Adrenal gland (tissue), 12 donors: ENCODE results near the gene OSM. TPM values are rescaled to one million over a fixed set of nuclear protein-coding genes. Genes with fewer than 3 reads are reported as not detected.

ENCODE experiments used
- DNase-seq, 7 donors: peaks; one replicate each; pipeline ENCODE4 v3.0.0-alpha.2; 2019 to 2020
- H3K27ac ChIP-seq, 5 donors: fragments of 200-600 bp; sonication (generic) in 4 of 5; 1 replicate in 3 of 5; 2 replicates in 2 of 5; pipeline versions ENCODE4 v1.5.1 to v1.8.0; 2016 to 2020; ENCODE audit warnings: mild to moderate bottlenecking in 1 of 5
- H3K27me3 ChIP-seq: fragments of 200-600 bp; 2 replicates; pipeline ENCODE4 v1.8.0; 2021
- H3K36me3 ChIP-seq, 2 donors: fragments of 200-600 bp; replicated peaks in 1 of 2; 1 replicate in 1 of 2; 2 replicates in 1 of 2; pipeline versions ENCODE4 v1.5.1 to v1.8.0; 2018 to 2022
- H3K4me1 ChIP-seq, 2 donors: fragments of 200-600 bp; replicated peaks in 1 of 2; 1 replicate in 1 of 2; 2 replicates in 1 of 2; pipeline versions ENCODE4 v1.5.1 to v1.8.0; 2018 to 2021
- H3K4me3 ChIP-seq, 4 donors: fragments of 200-600 bp; sonication (generic) in 3 of 4; one replicate each; pipeline ENCODE4 v1.5.1; 2016 to 2018
- H3K9me3 ChIP-seq, 3 donors: fragments of 200-600 bp; sonication (generic) in 1 of 3; replicated peaks in 1 of 3; 1 replicate in 2 of 3; 2 replicates in 1 of 3; pipeline versions ENCODE4 v1.5.1 to v1.8.0; 2016 to 2021
- CTCF ChIP-seq, 6 experiments: fragments of 450-650 bp in 4 of 6; fragments of 200-600 bp in 2 of 6; sonication (generic) in 1 of 6; IDR thresholded peaks; 1 replicate in 5 of 6; 2 replicates in 1 of 6; pipeline versions ENCODE4 v1.5.1 to v1.8.0; 2016 to 2021; ENCODE audit warnings: antibody characterized with exemption in 6 of 6, mild to moderate bottlenecking in 2 of 6, moderate library complexity in 1 of 6
- POLR2A ChIP-seq, 2 donors: fragments of 450-650 bp; IDR thresholded peaks; one replicate each; pipeline ENCODE4 v1.6.1; 2017; ENCODE audit warnings: antibody characterized with exemption in 2 of 2, mild to moderate bottlenecking in 2 of 2, moderate library complexity in 1 of 2
- WGBS, 4 donors: extraction: QIAGEN DNeasy Blood & Tissue Kit in 2 of 4; methylation state at CpG; one replicate each; pipeline versions ENCODE4 v1.1.5 to v1.1.7; 2013 to 2017; 5-methylcytosine and 5-hydroxymethylcytosine counted together
- intact Hi-C, 2 donors: fragments of 100-400 bp; cut with DNase I; formaldehyde crosslinking; loops; one replicate each; pipeline versions ENCODE4 v1.14.1 to v1.15.0; 2022 to 2023
- polyA plus RNA-seq, 3 donors: library from polyadenylated mRNA; stranded (reverse); fragments of 200-250 nt in 2 of 3; fragments of 350-450 nt in 1 of 3; fragmentation: Illumina TruSeq in 1 of 3; extraction: RNeasy Lipid Tissue Mini Kit (QIAGEN cat#74804) in 1 of 3; gene quantifications; one replicate each; pipeline ENCODE4 v1.2.3, GENCODE V29; 2013 to 2014
- total RNA-seq, 9 donors: library from RNA; depleted of rRNA in 4 of 9; stranded (reverse); fragments of >200 nt in 4 of 9; fragments of 120-200 nt in 1 of 9; fragmentation: NEBNext Ultra II Directional in 1 of 9; extraction: Animal tissue kit (Norgen Biotek cat#: 25700) in 1 of 9; gene quantifications; one replicate each; pipeline versions ENCODE4 v1.1.0 to v1.2.4, GENCODE V29; 2013 to 2023
- donor health status: healthy with polysubstance abuse.
- donor health status: Bipolar disorder and iron deficiency.
- donor health status: DM: yes; HTN: yes; CAD: no.
- donor health status: DM: no; HTN: no; CAD: no.
- donor health status: DM: no; HTN: no; CAD: no.
- donor health status: DM: yes; HTN: yes; CAD: no.

Gene OSM
- total and polyA plus RNA-seq, 12 donors: 0.44 to 8.1 (median 1.5) TPM; not detected in 1

GRCh38 chr22:30289141-30289979, 22.7 kb upstream of the OSM start, which contains the start of gene CASTOR1:
CASTOR1 (minus strand) TSS chr22:30289505; CDS start chr22:30289497, 8 bp downstream.
- peaks cover 0 to 42% of the 10 kb centered on the region in 2 donors for H3K36me3 ChIP-seq
- peak in 1 of 6 experiments; percentile 6 for TF ChIP-seq CTCF (IDR thresholded peaks at IDR 0.05)
- TF ChIP-seq POLR2A (IDR thresholded peaks at IDR 0.05): peak; percentile 57 to 72
- no peaks in the 10 kb centered on the region for H3K9me3 ChIP-seq
- H3K27me3 ChIP-seq: no peaks in the 10 kb centered on the region
- intact Hi-C loops: loop anchor here (5.0 kb wide), 2 partner anchors 38 to 98 kb away; partner anchors contain the start of genes RNF215 (in 1 of the 2) and TBC1D10A (in 1 of the 2)
- H3K4me1 ChIP-seq: peaks cover 30 to 40% of the 10 kb centered on the region in 2 donors
- peak within 1 kb of the TSS; percentile 71 to 92 (median 87) for H3K27ac ChIP-seq
- H3K4me3 ChIP-seq: peak within 1 kb of the TSS; percentile 42 to 53 (median 51)
- DNase-seq: peak; percentile 98 to 99 (median 99)
- WGBS, 4 donors: 0 to 1% (median 1%) methylated on average over 12 to 85 of the region's 85 CpGs

GRCh38 chr22:30288419-30289140, 21.9 kb upstream of the OSM start:
- intact Hi-C loops: loop anchor here (5.0 kb wide), 2 partner anchors 39 to 99 kb away; partner anchors contain the start of genes RNF215 (in 1 of the 2) and TBC1D10A (in 1 of the 2)
- DNase-seq: no peak
- Histone ChIP-seq H3K4me1 (peaks cover 30 to 40% of the 10 kb centered on the region in 2 donors), H3K36me3 (peaks cover 0 to 34% of the 10 kb centered on the region in 2 donors), H3K4me3 (peak overlapping the region; percentile 42 to 53 (median 51)), H3K9me3 (no peaks in the 10 kb centered on the region), H3K27me3 (no peaks in the 10 kb centered on the region), H3K27ac (peak overlapping the region in 4 of 5 donors; percentile 68 to 92 (median 85))
- TF ChIP-seq CTCF (IDR thresholded peaks at IDR 0.05) (no peak), POLR2A (IDR thresholded peaks at IDR 0.05) (no peak)
- WGBS, 4 donors: 17 to 36% (median 20%) methylated on average over 11 to 27 of the region's 27 CpGs

- Histone ChIP-seq H3K27ac (peak overlapping the region in 4 of 5 donors; percentile 68 to 92 (median 85)), H3K9me3 (no peaks in the 10 kb centered on the region), H3K4me3 (peak overlapping the region in 2 of 4 donors; percentile 52 to 53), H3K4me1 (peaks cover 30 to 40% of the 10 kb centered on the region in 2 donors), H3K36me3 (peaks cover 0 to 27% of the 10 kb centered on the region in 2 donors), H3K27me3 (no peaks in the 10 kb centered on the region)
- WGBS, 4 donors: 5 to 25% (median 9%) methylated on average over 3 to 5 of the region's 5 CpGs
- intact Hi-C loops: loop anchor here (5.0 kb wide), 2 partner anchors 39 to 99 kb away; partner anchors contain the start of genes RNF215 (in 1 of the 2) and TBC1D10A (in 1 of the 2)
- TF ChIP-seq CTCF (IDR thresholded peaks at IDR 0.05): peak; percentile 62 to 88 (median 76)
- TF ChIP-seq POLR2A (IDR thresholded peaks at IDR 0.05): peak in 1 of 2 donors; percentile 27
- peak; percentile 80 to 95 (median 89) for DNase-seq
These were observed 21.2 kb upstream of the OSM start for GRCh38 chr22:30287648-30288418.
